Left cardiac atrium (tissue), 4 donors: ENCODE results near the gene PTPRG. TPM values are rescaled to one million over a fixed set of nuclear protein-coding genes. Genes with fewer than 3 reads are reported as not detected.
"Not testable (repeated sequence)": the region's sequence is repeated elsewhere in the genome, so short reads cannot be mapped to it uniquely, and the experiment has no call there.

Experiments used
- ATAC-seq, 2 donors: fragments of 200-7000 bp; cut with Tn5 transposase; one replicate each; pipeline ENCODE4 v1.9.1; 2020; ENCODE audit warnings: mild to moderate bottlenecking in 2 of 2, moderate library complexity in 2 of 2
- DNase-seq: peaks from one replicate; pipeline ENCODE4 v3.0.0-alpha.2; 2020
- intact Hi-C, 2 donors: fragments of 100-400 bp; cut with DNase I; formaldehyde crosslinking; loops; one replicate each; pipeline versions ENCODE4 v1.14.1 to v1.15.1; 2022 to 2023
- total RNA-seq, 2 donors: library from RNA; stranded (reverse); fragmentation: NEBNext Ultra II Directional; extraction: Animal tissue kit (Norgen Biotek cat#: 25700); gene quantifications; one replicate each; pipeline ENCODE4 v1.2.1, GENCODE V29; 2021
- donor health status: DM: no; HTN: yes; CAD: no.
- donor health status: DM: no; HTN: yes; CAD: no; lungs with severe emphysema.
- donor health status: DM: yes; HTN: yes; CAD: no.
- donor health status: Dilated cardiomyopathy.

The PTPRG gene
- total RNA-seq, 2 donors from 2014 or later, result 37.6 to 46.9 TPM

DNA sequence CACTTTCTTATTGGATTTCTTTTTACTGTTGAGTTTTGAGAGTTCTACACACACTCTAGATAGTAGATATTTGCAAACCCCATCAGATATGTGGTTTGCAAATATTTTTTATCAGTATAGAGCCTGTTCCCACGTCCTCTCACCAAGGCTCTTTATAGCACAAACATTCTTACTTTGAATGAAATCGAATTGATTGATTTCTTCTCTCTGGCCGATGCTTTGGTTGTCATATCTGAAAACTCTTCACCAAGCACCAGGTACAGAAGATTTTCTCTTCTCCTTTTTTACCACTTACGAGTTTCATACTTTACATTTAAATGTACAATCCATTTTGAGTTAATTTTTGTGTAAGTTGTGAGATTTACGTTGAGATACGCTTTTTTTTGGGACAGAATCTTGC is 163.4 kb downstream of the PTPRG start:
- intact Hi-C loops, result no loop called here
- ATAC-seq (no peak), DNase-seq (no peak)

DNA sequence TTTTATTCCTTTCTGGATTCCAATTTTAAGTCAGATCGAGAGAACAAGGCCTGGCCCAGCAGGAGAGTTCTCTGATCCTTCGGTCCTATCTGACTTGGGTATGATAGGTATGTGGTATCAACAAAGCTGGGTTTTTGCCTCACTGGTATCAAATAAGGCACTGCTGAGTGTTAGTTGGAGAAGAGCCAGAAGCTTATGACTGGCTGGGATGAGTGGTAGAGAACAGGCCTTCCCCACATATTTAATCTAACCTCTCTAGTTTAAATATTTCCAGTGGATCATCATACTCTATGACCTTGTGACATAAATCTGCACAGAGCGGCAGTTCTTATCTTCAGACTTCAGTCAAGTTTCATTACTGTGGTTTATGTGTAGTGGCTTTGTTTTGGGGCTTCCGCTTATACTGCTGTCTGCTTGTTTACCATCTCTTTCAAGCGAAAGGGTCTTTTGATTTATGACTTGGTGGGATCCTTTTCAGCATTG is 164.5 kb downstream of the PTPRG start:
- ATAC-seq (peak; percentile 73 to 86), DNase-seq (no peak)
- intact Hi-C loops, result no loop called here

DNA sequence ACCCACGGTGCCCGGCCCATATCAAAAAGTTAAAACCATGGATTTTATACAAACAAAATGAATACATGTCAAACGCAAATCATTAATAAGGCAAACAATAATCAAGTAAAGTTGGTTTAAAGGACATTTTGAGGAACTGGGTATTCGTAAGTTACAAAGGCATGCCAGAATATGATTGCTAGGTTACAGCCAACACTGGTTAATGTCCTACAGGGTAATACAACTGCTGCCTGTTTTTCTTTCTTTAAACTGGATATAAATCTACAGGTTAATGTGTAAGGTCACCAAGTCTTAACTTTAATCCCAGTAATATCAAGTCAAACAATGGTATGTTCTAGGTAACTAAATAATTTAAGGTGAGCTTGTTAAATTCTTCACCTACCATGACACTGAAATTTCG is 166.1 kb downstream of the PTPRG start:
- ATAC-seq, result no peak
- DNase-seq, result no peak
- intact Hi-C loops, result no loop called here

- DNase-seq, result no peak
- ATAC-seq, result no peak
- intact Hi-C loops, result no loop called here
These were observed 167.8 kb downstream of the PTPRG start for GRCh38 chr3:61729038-61729634.

- DNase-seq (no peak), ATAC-seq (no peak)
- intact Hi-C loops, result no loop called here
These were observed 168.7 kb downstream of the PTPRG start for GRCh38 chr3:61730056-61730455.

DNA sequence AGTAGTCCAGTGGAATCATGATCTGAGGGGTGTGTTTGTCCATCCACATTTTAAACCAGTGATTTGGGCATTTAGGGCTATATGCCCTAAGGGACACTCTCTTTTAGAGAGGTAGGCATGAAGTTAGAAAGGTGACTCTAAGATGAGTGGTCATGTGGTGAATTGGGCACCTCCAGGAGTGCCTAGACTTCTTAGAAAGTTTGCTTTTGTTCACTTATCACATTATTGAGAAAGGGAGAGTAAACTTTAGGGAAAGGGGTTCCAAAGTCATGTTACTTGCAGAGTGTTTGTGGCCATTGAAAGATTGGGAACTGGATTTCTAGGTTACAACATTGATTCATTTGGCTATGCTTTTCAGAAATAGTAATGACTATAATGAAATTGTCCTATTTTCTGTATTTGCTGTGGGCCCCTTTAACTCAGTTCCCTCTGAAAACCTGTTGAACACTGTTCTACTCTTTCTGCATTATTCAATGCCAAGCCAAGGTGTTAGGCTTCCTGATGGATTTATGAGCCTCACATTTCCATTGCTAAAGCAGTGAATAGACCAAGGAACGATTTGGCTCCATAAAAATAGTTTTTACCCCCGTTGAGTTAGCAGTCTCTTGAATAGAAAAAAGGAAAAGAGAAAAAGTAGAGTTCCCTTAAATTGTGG is 169.3 kb downstream of the PTPRG start:
- intact Hi-C loops, result no loop called here
- DNase-seq, result no peak
- ATAC-seq, result no peak

DNA sequence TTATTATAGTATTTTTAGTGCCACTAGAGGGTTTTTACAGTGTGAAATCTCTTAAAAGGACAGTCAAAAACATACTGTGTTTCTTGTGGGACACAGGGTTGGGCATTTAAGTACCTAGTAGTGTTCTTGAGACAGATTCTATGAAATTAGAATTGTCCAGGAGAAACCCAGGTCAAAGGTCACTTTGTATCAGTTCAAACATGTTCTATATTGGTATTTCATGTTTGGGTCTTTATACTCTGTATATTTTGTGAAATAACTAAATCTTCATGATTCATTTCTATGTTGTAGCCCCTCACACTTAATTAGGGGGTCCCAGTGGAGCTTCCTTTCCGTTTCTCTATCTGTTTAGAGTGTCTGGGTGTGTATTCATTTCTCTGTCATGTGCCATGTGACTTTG is 171.6 kb downstream of the PTPRG start:
- DNase-seq (no peak), ATAC-seq (no peak)
- intact Hi-C loops, result no loop called here

- ATAC-seq (no peak), DNase-seq (no peak)
- intact Hi-C loops, result no loop called here
These were observed 172.5 kb downstream of the PTPRG start for GRCh38 chr3:61733876-61734275.

DNA sequence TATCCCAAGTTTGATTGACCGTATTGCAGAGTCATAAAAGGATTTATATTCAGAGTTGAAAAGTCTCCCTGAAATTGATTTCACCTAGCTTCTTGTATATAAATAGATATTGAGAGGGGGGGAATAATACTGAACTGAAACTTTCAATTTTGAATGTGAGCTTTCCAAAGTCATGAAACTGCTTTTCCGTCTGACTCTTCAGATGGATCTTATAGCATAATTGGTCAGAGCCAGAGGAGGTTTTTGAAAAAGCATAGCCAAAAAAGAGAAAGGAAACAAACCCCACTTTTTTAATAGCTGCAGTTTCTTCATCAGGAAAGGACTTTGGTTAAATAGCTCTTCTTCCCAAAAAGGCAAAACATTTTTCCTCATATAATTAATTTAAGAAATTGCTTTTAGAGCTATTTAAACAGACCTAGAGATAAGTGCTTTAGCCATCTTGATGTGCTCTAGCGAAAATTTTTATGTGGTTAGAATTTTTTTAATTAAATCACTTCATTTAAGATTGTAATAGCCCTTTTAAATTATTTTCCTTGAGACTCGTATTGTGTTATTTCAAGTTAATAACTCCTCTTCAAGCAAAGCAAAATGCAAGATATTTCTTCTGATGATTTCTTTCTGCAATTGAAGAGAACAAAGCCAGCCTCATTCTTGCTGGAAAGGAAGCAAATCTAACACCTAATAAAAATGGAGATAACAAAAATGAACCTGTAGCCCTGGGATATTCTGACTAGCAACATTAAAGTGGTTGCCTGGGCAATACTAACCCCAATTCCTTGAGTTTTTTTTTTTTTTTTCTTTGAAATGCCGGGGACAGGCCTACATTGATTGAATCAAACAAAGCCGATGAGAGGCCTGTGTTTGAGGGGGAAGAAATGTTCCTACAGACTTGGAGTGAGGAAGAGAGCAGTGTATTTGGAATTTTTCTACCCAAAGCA is 173.6 kb downstream of the PTPRG start:
- ATAC-seq (no peak), DNase-seq (no peak)
- intact Hi-C loops, result no loop called here

DNA sequence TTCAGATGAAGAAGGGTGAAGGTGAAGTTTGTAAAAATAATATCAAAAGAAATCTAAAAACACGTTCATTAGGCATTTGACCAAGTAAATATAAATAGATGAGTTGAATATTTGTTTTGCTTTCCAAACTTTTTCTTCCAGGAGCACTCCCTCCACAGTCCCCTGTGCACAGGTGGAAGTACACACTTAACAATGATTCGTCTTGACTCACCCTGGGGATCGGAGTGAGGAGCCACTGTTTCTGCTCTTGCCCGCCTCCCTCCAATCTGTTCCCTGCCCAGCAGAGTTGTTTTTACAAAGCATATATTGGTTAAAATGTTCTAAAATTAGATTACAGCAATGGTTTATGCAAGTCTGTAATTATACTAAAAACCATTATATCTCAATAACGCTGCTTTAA is 175.1 kb downstream of the PTPRG start:
- intact Hi-C loops, result no loop called here
- DNase-seq (no peak), ATAC-seq (no peak)

GRCh38 chr3:61739640-61740039 is 178.3 kb downstream of the PTPRG start:
- ATAC-seq (no peak), DNase-seq (no peak)
- intact Hi-C loops, result no loop called here

- ATAC-seq (no peak), DNase-seq (no peak)
- intact Hi-C loops, result no loop called here
These were observed 179.1 kb downstream of the PTPRG start for GRCh38 chr3:61740494-61740893.

GRCh38 chr3:61741551-61741950 is 180.2 kb downstream of the PTPRG start:
- intact Hi-C loops, result no loop called here
- ATAC-seq (no peak), DNase-seq (no peak)

GRCh38 chr3:61742006-61742405 is 180.6 kb downstream of the PTPRG start:
- no peak for ATAC-seq
- DNase-seq, result no peak
- intact Hi-C loops, result no loop called here

DNA sequence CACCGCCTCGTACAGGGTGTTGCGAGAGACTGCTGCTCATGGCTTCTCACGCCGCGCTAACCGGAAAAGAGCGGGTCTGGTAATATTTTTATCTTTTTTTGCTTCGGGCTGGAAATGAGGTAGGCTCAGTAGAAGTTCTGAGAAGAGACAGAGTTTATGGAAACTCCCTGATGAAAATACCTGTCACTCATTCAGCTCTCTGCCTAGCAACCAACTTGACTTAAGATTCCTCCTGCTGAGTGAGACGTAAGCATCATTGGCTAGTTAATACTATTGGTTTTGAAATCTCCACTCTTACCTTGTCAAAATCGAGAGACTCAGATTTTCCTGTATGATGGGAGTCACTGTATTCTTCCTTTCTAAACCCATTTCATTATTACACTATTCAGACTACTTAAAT is 181.7 kb downstream of the PTPRG start:
- intact Hi-C loops, result no loop called here
- DNase-seq (no peak), ATAC-seq (no peak)

- intact Hi-C loops, result no loop called here
These were observed 182.4 kb downstream of the PTPRG start for GRCh38 chr3:61743686-61744242.

DNA sequence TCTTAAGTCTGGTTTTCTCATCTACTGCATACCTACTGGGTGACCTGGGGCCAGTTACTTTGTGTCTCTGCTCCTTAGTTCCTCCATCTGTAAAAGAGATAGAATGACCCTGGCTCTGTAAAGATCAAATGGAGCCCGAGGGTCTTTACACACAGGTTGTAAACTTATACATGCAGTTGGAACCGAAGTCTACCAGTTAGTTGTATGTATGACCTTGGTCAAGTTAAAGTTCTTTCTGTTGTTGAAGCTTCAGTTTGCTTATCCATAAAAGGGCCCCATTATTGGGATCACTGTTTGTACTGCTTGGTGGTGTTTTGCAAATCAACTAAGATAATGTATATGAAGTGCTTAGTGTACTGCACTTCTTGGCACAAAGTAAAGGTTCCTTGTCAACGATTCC is 186.9 kb downstream of the PTPRG start:
- ATAC-seq, result no peak
- intact Hi-C loops, result no loop called here
- DNase-seq, result no peak

More at GRCh38 chr3:61743686-61744242, 182.4 kb downstream of the PTPRG start:
- DNase-seq, result no peak
- ATAC-seq, result no peak

GRCh38 chr3:61750766-61751165 is 189.4 kb downstream of the PTPRG start:
- ATAC-seq (no peak), DNase-seq (no peak)
- intact Hi-C loops, result no loop called here

DNA sequence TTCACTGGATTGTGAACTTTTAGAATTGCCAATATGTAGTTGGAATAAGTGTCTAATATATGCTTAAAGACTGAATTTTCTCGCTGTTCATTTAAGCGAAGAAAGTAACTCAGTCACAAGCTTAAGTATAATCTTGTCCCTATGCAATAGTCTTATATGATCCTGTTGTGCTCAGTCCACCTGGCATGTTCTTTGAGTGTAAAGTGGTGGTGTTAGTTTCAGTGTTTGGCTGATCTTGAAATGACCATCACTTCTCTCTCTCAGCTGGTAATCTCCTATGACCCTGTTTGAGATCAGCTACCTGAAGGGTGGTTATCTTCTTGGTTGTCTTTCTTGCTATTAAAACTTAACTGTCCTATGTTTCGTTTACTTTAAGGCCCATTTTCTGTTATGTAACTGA is 197.5 kb downstream of the PTPRG start:
- no peak for ATAC-seq
- DNase-seq, result no peak
- intact Hi-C loops, result no loop called here

DNA sequence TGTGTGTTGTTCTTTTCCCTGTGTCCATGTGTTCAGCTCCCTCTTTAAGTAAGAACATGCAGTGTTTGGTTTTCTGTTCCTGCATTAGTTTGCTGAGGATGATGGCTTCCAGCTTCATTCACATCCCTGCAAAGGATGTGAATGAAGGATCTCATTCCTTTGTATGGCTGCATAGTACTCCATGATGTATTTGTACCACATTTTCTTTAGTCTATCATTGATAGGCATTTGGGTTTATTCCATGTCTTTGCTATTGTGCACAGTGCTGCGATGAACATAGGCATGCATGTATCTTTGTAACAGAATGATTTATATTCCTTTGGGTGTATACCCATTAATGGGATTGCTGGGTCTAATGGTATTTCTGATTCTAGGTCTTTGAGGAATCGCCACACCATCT is 199.4 kb downstream of the PTPRG start:
- ATAC-seq, DNase-seq, intact Hi-C loops: not testable (repeated sequence)
